HT-29 (cell line): ENCODE data around the gene SULT1A4. TPM values are rescaled to one million over a fixed set of nuclear protein-coding genes. Genes with fewer than 3 reads are reported as not detected.
"Not testable (repeated sequence)": the region's sequence is repeated elsewhere in the genome, so short reads cannot be mapped to it uniquely, and the experiment has no call there.

Experiments used
- DNase-seq: peaks from one replicate; pipeline ENCODE4 v3.0.0-alpha.2; 2015; ENCODE audit warnings: low spot score
- small RNA-seq: library from RNA; depleted of rRNA; stranded (forward); fragments of <200 nt; gene quantifications from one replicate; pipeline ENCODE3, GENCODE V24; 2014
- total RNA-seq: library from RNA; depleted of rRNA; stranded (reverse); fragments of >200 nt; shearing (Covaris generic); gene quantifications from 2 replicates; pipeline ENCODE4 v1.2.3, GENCODE V29; 2014; rRNA removed

SULT1A4 gene
- 2.2 TPM in 1 of 2 replicates, not detected in the other for total RNA-seq

DNA sequence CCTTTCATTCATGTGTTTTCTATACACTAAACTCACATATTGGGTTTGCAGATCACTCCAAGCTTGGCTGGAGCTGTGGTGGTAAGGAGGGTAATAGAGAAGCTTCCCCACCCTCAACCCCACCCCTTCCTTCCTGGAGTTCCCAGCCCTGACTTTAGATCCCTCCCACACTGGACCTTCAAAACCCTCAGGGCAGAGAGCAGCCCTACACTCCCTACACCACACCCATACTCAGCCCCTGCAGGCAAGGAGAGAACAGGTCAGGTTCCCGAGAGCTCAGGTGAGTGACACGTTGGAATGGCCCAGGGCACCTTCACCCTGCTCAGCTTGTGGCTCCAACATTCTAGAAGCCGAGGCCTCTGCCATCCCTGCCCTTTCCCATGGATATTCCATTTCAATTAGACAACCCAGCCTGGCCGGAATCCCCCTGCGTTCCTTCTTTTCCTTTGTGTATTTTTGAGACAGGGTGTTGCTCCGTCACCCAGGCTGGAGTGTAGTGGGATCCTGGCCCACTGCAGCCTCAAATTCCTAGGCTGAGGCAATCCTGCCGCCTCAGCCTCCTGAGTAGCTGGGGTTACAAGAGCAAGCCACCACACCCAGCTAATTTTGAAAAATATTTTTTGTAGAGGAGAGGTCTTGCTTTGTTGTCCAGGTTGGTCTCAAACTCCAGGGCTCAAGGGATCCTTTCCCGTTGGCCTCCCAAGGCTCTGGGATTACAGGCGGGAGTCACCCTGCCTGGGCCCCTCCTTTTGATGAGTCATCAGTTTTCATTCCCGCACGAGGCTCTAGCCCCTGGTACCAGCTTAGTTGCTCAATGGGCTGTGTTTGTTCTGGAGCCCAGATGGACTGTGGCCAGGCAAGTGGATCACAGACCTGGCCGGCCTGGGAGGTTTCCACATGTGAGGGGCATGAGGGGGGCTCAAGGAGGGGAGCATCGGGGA, at the start of gene SULT1A4:
TSS of gene SULT1A4 (plus strand) at position 208 of the 941 bp plus-strand sequence. CDS start 1,473 bp downstream, outside the sequence.
- not testable (repeated sequence) for DNase-seq

DNA sequence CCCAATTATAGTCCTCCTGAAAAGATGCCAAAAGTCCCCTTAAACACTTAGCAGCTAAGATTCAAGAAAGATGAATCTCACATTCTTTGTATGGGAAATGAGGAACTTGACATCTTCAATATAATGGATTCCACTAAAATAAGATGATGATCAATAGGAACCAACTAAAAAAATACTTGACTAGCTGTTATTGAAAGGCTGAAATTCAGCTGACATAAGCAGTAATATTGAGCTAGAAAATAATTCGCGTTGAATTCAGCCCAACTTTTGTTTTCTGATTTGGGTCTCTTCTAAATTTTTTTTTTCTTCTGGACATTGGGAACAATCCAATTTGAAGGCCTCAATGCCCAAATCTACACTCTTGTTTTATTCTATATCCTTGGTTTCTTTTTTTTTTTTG, 36.1 kb upstream of the SULT1A4 start:
- DNase-seq: not testable (repeated sequence)

DNA sequence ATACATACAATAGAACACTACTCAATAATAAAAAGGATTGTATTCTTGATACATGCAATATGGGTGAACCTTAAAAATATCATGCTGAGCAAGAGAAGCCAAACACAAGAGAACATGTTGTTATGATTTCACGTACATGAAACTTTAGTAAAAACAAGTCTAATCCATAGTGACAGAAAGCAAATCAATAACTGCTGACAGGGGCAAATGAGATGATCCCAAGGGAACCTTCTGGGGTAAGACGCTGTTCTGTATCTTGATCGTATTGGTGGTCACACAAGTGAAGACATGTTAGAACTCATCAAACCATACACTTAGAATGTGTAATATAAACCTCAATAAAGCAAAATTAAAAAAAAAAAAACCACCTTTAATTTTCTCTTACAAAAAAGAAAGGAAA, 34.3 kb upstream of the SULT1A4 start:
- DNase-seq: not testable (repeated sequence)

DNA sequence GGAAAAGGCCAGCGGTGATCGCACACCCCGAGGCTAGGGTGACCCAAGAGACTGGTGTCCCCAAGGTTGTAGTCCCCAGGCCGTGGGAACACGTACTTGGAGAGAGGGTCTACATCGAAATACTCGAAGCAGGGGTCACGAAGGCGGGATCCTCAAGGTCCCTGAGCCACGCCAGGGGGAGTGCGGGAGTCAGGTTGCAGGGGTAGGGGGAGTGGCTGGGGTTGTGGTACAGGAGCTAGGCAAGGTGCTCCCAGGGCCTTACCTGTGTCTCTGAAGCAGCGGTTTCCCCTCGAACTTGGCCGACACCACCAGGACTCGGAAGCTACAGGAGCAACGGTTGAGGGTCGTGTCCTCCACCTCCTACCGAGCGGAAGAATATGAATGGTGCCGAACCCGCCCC, 6.0 kb upstream of the SULT1A4 start:
- not testable (repeated sequence) for DNase-seq

DNA sequence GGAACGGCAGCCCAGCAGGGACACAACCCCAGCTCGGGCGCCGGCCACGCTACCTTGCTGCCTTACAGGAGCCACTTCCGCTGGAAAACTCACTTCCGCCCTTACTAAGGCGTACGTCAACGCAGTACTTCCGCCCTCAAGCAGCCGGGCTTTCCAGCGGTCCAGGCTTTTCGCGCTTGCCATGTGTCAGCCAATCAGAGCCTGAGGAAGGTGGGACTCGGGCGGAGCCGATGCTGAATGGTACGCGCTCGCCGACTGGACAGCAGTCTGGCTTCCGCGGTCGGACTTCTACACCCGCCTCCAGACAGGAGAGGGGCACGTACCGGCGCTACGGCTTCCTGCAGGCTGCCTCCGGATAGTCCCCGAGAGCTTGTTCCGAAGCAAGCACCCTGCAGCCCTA, 5.4 kb upstream of the SULT1A4 start, which contains the start of the genes BOLA2 and SLX1B:
TSS of gene BOLA2 (minus strand) at position 83 of the 400 bp plus-strand sequence. CDS start 98 bp downstream, outside the sequence.
TSS of gene SLX1B (plus strand) at position 265 of the 400 bp plus-strand sequence.
- DNase-seq: not testable (repeated sequence)

DNA sequence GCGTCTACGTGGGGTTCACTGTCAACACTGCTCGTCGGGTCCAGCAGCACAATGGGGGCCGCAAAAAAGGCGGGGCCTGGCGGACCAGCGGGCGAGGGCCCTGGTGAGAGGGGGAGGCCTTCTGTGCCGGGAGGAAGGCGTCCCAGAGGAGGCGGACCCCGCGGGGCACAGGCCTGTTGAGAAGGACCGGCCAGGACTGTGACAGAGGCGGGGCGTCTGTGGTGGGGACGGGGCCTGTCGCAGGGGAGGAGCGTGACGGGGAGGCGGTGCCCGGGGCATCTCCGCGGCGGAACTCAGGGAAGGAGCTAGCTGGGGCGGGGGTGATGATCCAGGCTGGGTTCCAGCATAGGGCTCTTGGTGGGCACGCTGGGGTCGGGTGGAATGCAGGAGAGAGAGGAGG, 4.9 kb upstream of the SULT1A4 start:
- not testable (repeated sequence) for DNase-seq

DNA sequence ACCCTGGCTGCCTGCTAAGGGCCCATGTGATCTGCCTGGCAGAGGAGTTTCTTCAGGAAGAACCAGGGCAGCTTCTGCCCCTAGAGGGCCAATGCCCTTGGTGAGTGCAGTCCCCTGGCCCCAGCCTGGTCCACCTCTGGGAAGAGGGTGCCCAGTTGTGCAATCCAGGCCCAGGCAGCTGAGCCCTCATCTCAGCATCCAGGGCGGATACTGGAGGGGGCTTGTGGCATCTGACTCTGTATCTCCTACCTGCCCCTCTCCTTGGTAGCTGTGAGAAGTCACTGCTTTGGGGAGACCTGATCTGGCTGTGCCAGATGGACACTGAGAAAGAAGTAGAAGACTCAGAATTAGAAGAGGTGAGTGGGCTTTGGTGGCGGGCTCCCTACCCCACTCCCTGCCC, 2.1 kb upstream of the SULT1A4 start:
- not testable (repeated sequence) for DNase-seq

DNA sequence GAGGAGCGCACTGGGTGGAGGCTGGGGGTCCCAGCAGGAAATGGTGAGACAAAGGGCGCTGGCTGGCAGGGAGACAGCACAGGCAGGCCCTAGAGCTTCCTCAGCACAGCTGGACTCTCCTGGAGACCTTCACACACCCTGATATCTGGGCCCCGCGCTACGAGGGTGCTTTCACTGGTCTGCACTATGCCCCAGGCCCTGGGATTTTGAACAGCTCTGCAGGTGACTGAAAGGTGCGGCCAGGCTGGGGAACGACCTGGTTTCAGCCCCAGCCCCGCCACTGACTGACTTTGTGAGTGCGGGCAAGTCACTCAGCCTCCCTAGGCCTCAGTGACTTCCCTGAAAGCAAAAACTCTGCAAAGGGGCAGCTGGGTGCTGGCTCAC, 926 bp downstream of the SULT1A4 start:
- not testable (repeated sequence) for DNase-seq

DNA sequence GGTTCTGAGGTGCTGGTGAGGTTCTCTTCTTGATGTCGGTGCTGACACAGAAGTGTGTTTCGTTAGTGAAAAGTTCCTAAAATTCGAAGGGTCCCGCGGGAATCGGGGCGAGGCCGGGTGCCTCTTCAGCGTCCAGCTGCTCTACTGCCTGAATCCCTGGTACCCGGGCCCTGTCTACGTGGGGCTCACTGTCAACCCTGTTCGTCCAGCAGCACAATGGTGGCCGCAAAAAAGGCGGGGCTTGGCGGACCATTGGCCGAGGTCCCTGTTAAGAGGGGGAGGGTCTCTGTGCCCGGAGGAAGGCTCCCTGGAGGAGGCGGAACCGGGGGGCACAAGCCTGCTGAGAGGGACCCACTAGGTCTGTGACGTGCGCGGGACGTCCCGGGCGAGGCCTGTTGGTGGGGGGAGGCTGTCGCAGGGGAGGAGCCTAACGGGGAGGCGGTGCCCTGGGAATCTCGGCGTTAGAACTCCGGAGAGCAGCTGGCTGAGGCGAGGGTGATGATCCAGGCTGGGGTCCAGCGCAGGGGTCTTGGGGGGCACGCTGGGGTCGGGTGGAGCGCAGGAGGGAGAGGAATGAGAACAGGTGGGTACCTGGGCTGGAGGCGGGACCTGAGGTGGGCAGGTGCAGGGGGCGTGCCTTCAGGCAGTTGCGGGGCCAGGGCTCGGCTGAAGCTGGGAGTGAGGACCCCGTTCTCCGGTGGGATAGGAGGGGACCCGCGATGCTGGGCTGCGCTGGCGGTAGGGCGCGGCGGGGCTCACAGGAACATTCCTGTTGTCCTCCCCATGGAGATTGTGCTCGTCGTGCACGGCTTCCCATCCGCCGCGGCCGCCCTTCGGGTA, 6.5 kb downstream of the SULT1A4 start:
- DNase-seq: not testable (repeated sequence)

DNA sequence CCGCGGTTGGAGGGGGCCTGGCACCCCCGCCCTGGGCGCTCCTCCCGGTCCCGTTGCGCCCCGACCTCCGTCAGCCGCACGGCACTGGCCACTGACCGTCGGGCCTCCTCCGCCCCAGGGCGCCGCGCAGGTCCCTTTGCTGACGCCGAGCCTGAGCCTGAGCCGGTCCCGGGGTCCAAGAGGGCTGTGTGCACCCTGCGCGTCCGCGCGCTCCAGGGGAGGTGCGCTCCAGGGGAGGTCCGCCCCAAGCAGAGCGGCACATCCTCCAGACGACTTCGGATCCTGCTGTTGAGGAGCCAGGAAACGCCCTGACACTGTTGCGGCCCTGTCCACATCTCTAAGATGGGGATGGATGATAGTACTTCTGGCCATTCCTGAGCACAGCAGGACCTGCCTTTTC, 7.2 kb downstream of the SULT1A4 start:
- not testable (repeated sequence) for DNase-seq

DNA sequence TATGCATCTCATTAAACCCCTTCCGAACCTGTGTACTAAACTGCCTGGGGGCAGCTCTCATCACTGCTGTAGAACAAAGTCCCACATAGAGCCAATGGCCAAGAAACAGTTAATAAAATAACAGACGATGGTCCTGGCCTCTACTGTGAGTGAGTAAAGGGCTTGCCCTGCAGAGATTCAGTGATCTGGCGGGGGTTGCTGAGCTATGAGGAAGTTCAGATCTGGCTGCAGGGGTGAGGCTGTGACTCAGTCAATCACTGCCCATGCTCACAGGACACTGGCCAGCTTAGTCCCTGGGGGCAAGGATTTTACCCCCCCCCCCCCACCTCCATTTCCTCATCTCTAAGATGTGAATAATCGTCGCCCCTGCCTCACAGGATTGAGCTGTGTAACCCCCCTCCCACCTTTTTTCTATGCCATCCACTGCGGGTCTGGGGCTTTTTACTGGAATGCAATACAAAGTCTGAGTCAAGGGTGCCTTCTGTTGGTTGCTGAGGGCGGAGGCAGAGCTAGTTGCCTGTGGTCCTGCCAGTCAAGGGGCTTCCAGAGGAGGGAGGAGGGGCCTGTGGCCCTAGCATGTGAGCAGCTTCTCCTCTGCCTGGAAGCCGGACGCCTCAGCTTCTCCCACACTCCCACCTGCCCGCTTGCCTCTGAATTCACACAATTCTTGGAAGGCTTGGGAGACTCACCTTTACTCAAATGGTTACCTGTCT, 8.1 kb downstream of the SULT1A4 start:
- DNase-seq: not testable (repeated sequence)

DNA sequence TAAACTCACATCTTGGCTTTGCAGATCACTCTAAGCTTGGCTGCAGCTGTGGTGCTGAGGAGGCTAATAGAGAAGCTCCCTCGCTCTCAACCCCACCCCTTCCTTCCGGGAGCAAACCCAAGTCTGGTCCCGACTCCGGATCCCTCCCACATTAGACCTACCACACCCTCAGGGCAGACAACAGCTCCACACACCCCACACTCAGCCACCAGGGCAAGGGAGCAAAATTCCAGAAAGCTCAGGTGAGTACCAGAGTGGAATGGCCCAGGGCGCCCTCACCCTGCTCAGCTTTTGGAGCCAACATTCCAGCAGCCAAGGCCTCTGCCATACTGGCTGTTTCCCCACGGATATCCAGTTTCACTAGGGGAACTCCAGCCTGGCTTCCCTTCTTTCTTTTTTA, 9.9 kb downstream of the SULT1A4 start:
- DNase-seq: not testable (repeated sequence)

DNA sequence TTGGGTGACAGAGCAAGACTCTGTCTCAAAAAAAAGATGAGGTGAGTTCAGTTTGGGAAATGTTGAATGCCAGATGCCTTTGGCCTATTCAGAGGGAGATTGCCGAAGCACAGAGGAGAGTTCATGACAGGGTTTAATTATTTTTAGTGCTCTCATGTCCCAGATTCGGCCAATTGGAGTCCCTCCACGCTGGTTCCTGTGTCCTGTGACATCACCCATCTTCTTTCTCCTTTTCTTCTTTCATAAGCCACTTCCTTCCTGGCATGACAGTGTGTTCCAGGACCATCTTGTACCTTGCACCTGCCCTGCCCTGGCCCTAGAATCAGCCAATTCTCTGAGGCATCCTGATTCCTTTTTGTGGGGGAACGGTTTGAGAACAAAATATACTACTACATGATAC, 12.4 kb downstream of the SULT1A4 start:
- DNase-seq: not testable (repeated sequence)

DNA sequence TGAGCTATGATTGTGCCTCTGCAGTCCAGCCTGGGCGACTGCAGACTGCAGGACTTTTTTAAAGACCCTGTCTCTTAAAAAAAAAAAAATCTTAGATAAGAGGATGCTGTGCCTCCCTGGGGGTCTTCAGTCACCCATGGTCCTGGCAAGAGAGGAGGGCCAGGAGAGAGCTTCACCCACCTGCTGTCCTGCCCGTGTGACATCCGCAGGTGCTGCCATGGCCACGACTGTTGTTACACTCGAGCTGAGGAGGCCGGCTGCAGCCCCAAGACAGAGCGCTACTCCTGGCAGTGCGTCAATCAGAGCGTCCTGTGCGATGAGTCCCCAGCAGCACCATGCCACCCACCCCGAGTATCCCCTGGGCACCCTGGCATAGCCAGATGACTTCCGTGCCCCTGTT, 22.6 kb downstream of the SULT1A4 start:
- DNase-seq: not testable (repeated sequence)

DNA sequence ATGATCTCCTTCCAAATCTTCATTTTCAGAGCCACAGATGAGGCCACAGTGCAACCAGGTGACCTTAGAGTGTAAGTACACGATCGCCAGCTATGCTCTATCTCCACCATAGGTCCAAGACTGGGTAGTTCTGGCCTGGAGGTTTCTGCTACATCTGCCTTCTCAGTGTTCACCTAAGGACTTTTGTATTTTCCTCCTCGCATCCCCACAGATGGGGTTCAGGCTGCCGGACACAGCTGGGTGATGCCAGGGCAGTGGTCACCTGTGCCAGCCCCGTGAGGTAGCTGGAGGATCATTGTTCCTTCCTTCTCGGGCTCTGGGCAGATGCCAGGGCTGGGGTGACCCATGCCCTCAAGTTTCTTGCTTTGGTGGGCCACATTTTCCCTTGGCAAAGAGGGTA, 46.6 kb downstream of the SULT1A4 start, which contains the start of gene NPIPB12:
TSS of gene NPIPB12 (minus strand) at position 101 of the 400 bp plus-strand sequence.
- DNase-seq: not testable (repeated sequence)

Small RNAs within 50 kb of the gene (small RNA-seq; reads per million reads assigned to genes)
- gene AC133555.2: not detected

Other genes starting within 250 kb of the SULT1A4 start
- gene NPIPB11, start 53.2 kb upstream of the SULT1A4 start, total RNA-seq: 0.84 and 1.2 TPM in 2 replicates
- 66.0 and 127 TPM in 2 replicates for gene BOLA2, start 5.6 kb upstream of the SULT1A4 start, total RNA-seq
- gene SLX1B, start 5.4 kb upstream of the SULT1A4 start, total RNA-seq: 2.6 and 10.9 TPM in 2 replicates
- 10.7 and 24.9 TPM in 2 replicates for gene NPIPB12, start 46.5 kb downstream of the SULT1A4 start, total RNA-seq
- gene SPN, start 203.3 kb downstream of the SULT1A4 start, total RNA-seq: 0.10 and 0.23 TPM in 2 replicates
- gene QPRT, start 219.3 kb downstream of the SULT1A4 start, total RNA-seq: 35.2 and 42.5 TPM in 2 replicates